HG03460 (cell line): ENCODE data around the gene CLMN.
"Not testable (repeated sequence)": the region's sequence is repeated elsewhere in the genome, so short reads cannot be mapped to it uniquely, and the experiment has no call there.

Experiments used
- ATAC-seq: cut with Tn5 transposase; IDR thresholded peaks from one replicate; pipeline ENCODE4 v1.9.1; 2021; ENCODE audit not compliant: unreplicated experiment

The CLMN gene

GRCh38 chr14:95142208-95142607 lies 177.5 kb downstream of the CLMN start:
- ATAC-seq: no peak

GRCh38 chr14:95141684-95142083 lies 178.0 kb downstream of the CLMN start:
- ATAC-seq: no peak

DNA sequence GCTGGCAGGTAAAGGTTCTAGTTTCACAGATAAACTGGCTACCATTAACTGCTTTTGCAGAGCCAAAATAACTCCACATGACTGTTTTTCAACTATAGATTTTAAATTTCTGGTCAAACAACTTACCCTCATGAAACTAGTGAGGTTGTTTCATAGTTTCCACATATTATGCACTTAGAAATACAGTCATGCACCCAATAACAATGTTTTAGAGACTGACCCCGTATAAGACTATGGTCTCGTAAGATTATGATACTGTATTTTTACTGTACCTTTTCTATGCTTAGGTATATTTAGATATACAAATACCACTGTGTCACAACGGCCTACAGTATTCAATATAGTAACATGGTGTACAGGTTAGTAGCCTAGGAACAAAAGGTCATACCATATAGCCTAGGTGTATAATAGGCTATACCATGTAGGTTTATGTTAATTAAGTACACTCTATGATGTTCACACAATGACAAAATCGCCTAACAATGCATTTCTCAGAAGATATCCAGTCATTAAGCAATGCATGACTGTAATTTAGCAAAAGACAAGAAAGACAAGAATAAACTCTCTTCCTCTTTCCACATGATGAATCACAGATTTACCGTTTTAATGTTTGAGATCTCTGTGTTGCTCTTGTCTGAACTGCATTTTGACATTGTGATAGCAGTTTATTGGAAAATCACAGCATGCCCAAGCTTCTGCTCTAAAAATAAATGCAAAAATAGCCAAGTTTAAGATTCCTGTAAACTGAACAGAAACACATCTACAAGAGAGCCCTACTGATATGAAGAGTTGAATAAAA lies 179.4 kb downstream of the CLMN start:
- ATAC-seq: no peak

DNA sequence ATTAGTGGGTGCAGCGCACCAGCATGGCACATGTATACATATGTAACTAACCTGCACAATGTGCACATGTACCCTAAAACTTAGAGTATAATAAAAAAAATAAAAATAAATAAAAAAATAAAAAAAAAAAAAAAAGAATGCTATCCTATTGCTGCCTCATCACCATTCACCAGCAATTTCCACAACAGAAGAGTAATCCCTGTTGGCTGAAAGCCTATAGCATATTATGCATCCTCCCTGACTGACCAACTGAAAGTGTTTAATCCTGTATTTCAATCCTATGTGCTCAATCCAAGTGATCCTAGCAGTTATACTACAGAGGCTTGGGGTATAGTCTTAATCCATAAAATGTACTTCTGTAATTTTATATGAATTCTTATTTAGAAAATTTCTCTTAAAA lies 180.8 kb downstream of the CLMN start:
- no peak for ATAC-seq

DNA sequence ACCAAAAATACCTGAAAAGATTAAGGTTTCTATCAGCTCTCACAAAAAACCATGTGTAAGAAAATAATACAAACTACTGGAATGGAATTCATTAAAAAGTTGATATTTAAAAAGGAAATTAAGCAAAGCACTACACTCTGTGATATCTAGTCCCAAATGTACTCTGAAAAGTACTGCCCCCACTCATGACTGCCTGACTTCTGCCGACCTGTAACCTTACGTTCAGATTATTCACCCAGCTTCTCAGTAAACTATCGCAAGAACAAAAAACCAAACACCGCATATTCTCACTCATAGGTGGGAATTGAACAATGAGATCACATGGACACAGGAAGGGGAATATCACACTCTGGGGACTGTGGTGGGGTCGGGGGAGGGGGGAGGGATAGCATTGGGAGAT lies 181.3 kb downstream of the CLMN start:
- ATAC-seq: not testable (repeated sequence)

DNA sequence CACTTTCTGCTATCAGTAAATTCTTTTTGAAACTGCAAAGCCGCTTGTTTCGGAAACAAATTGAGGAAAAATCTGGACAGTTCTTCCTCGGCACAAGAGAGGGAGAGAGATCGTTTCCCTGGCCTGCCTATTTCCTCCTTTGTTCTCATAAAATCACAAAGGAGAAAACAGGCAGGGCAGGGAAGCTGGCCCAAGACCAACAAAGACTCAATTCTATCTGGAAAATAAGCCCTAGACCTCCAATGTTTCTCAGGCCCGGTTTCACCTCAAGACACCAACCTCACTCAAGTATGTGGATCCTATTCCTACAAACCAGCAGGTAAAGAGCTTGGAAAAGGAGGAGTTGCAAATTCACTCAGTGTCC lies 181.9 kb downstream of the CLMN start:
- no peak for ATAC-seq

DNA sequence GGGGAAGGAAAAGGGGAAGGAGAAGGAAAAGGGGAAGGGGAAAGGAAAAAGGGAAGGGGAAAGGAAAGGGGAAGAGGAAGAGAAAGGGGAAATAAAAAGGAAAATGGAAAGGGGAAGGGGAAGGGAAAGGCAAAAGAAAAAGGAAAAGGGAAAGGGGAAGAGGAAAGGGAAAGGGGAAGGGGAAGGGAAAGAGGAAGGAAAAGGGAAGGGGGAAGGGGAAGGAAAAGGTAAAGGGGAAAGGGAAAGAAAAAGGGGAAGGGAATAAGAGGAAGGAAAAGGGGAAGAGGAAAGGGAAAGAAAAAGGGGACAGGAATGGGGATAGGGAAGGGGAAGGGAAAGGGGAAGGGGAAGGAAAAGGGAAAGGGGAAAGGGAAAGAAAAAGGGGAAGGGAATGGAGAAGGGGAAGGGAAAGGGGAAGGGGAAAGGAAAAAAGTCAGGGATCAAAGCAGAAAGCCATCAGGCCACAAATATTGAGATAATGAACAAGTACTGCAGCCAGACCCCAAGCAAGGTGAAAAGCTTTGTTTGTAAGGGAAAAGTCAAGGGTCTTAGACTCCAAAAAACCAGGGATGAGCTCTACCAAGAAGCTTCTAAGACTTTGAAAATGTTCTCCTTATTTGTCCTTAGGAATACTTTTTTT lies 182.4 kb downstream of the CLMN start:
- no peak for ATAC-seq

DNA sequence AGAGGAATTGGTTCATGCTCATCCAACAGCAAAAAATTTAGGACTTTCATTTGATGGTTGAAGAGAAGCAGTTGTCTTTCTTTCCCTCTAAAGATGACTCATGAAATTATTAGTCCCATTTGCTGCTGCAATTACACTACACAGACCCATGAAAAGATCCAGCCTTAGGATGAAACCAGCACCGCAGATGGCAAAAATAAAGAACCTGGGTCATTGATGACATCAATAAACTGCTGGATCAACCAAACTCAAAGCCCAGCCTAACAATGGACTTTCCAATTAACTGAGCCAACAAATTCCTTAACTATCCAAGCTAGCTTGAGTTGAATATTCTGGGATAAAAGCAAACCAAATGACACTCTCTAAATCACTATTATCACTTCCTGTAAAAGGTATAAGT lies 183.1 kb downstream of the CLMN start:
- no peak for ATAC-seq

DNA sequence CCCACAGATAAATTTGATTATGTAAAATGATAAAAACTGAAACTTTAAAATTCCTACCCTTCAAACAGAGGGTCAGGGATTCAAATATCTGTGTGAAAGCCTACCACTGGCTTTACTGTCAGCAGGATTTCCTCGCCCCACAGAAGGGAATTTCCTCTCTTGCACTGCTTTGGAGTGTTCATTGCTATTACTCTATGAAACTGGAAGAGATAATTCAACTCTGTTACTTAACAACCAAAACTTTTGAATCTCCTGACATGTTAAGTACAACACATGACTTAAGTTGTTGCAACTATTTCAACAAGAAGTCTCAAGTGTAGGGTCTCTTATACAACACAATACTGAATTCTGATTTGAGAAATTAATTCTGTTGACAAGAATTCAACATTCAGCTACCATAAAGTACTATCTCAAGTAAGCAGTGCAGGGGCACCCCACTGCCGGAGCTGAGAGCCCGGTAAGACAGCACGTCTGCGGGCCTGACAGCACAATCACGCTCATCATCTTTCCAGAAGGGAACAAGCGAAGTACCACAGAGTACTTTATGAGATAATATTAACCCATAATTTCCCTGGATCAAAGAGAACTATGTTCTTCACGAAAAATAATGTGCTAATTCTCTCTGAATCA lies 185.3 kb downstream of the CLMN start:
- peak; percentile 52 for ATAC-seq

DNA sequence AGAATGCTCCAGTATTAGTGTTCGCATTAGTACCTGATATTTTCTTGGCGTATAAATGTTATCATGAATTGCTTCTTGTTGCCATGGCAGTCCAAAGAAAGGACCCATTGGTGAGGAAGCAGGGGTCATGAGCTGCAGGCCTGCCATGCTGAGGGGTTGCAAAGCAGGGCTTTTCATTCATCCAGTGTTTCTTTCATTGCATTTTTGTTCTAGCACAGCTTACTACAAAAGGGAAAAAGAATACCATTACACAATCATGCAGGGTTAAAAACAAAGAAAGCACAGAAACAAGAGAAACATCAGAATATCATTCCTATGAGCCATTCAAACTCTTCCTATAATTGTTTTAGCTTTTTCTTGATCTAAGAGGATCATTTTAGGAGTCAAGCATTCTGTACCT lies 186.4 kb downstream of the CLMN start:
- ATAC-seq: no peak

DNA sequence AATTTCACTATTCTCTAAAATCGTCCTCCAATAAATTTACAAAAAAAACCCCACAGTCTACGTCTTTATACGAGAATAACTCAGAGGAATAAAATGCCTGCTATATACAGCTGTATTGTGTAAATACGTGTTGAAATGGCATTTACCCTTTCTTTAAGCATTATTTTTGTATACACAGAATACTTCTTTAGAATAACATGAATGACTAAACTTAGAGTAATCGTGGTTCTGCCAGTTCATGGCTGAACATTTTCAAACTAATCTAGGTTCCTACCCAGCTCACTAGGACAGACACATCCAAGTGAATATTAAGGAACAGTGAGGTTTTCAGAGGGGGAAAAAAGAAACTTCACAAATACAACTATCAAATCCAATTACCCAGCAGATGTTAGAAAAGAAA lies 186.9 kb downstream of the CLMN start:
- ATAC-seq: no peak
